ENCODE results near the gene THRSP.
"Not testable (repeated sequence)": the region's sequence is repeated elsewhere in the genome, so short reads cannot be mapped to it uniquely, and the experiment has no call there.

Gene THRSP

GRCh38 chr11:78046486-78046854, 17.2 kb upstream of the THRSP start:
- no peak overlapping the region for H3K4me3 ChIP-seq (ENCODE audit: low read depth, low read length)
- no peak for DNase-seq (ENCODE audit: low read depth)
- no peak for TF ChIP-seq CTCF (conservative IDR thresholded peaks at IDR 0.05; ENCODE audit: low read depth, low read length)

- TF ChIP-seq CTCF (conservative IDR thresholded peaks at IDR 0.05; ENCODE audit: low read depth, low read length), result no peak
- no peak for DNase-seq (ENCODE audit: low read depth)
- H3K4me3 ChIP-seq (ENCODE audit: low read depth, low read length), result no peak overlapping the region
These were observed 15.1 kb upstream of the THRSP start for GRCh38 chr11:78048561-78048960.

- H3K4me3 ChIP-seq (ENCODE audit: low read depth, low read length), result no peak overlapping the region
- no peak for DNase-seq (ENCODE audit: low read depth)
- TF ChIP-seq CTCF (conservative IDR thresholded peaks at IDR 0.05; ENCODE audit: low read depth, low read length), result no peak
These were observed 14.3 kb upstream of the THRSP start for GRCh38 chr11:78049348-78049747.

- DNase-seq (ENCODE audit: low read depth), result peak; percentile 60
- no peak overlapping the region for H3K4me3 ChIP-seq (ENCODE audit: low read depth, low read length)
- TF ChIP-seq CTCF (conservative IDR thresholded peaks at IDR 0.05; ENCODE audit: low read depth, low read length), result no peak
These were observed 12.5 kb upstream of the THRSP start for GRCh38 chr11:78050964-78051831.

- TF ChIP-seq CTCF (conservative IDR thresholded peaks at IDR 0.05; ENCODE audit: low read depth, low read length), result no peak
- no peak overlapping the region for H3K4me3 ChIP-seq (ENCODE audit: low read depth, low read length)
- no peak for DNase-seq (ENCODE audit: low read depth)
These were observed 8.7 kb upstream of the THRSP start for GRCh38 chr11:78054971-78055370.

- no peak for TF ChIP-seq CTCF (conservative IDR thresholded peaks at IDR 0.05; ENCODE audit: low read depth, low read length)
- no peak overlapping the region for H3K4me3 ChIP-seq (ENCODE audit: low read depth, low read length)
- no peak for DNase-seq (ENCODE audit: low read depth)
These were observed 7.6 kb upstream of the THRSP start for GRCh38 chr11:78056093-78056492.

GRCh38 chr11:78057462-78058055, 6.1 kb upstream of the THRSP start:
- no peak for DNase-seq (ENCODE audit: low read depth)
- no peak for TF ChIP-seq CTCF (conservative IDR thresholded peaks at IDR 0.05; ENCODE audit: low read depth, low read length)
- H3K4me3 ChIP-seq (ENCODE audit: low read depth, low read length), result no peak overlapping the region

GRCh38 chr11:78059749-78060328, 3.8 kb upstream of the THRSP start:
- not testable (repeated sequence) for H3K4me3 ChIP-seq (ENCODE audit: low read depth, low read length); DNase-seq (ENCODE audit: low read depth)
